SK-N-SH (cell line): ENCODE results near the gene PLEKHM1. TPM values are rescaled to one million over a fixed set of nuclear protein-coding genes. Genes with fewer than 3 reads are reported as not detected.

Source experiments
- CTCF ChIA-PET: fragments of 300-600, 350-600 bp; formaldehyde crosslinking; extraction: SDS; loops from one replicate; lab custom pipeline; 2021; lab: Yijun Ruan, JAX
- POLR2A ChIA-PET: fragments of 350-600 bp; sonication (Branson Sonifier 250); formaldehyde crosslinking; extraction: SDS; loops from one replicate; lab custom pipeline; 2020; ENCODE audit warnings: antibody characterized with exemption, inconsistent platforms; lab: Yijun Ruan, JAX
- DNase-seq: peaks from one replicate; pipeline ENCODE4 v3.0.0; 2012
- H2AFZ ChIP-seq: fragments of 200-600 bp; sonication (generic); 2 replicates; pipeline ENCODE4 v1.8.1; 2016; ENCODE audit warnings: antibody characterized with exemption, mild to moderate bottlenecking, low read depth
- H3F3A ChIP-seq: fragments of 200-600 bp; sonication (generic); replicated peaks from 2 replicates; pipeline ENCODE3; 2016; ENCODE audit warnings: antibody characterized with exemption, mild to moderate bottlenecking; ENCODE audit not compliant: insufficient read depth
- H3K27ac ChIP-seq, 2 experiments: fragments of 200-500 bp in 1 of 2; fragments of 200-600 bp in 1 of 2; sonication (Bioruptor generic) in 1 of 2; sonication (generic), shearing (Covaris generic) in 1 of 2; 2 replicates each; pipeline versions ENCODE4 v1.5.1 to v1.6.1; 2014 to 2016; ENCODE audit warnings: low read depth in 2 of 2, inconsistent platforms in 1 of 2, low read length in 1 of 2, mild to moderate bottlenecking in 1 of 2, mixed read lengths in 1 of 2
- H3K27me3 ChIP-seq: fragments of 200-600 bp; sonication (generic), shearing (Covaris generic); 2 replicates; pipeline ENCODE4 v1.6.1; 2016; ENCODE audit warnings: mixed run types; ENCODE audit not compliant: insufficient read depth
- H3K36me3 ChIP-seq, 2 experiments: fragments of 200-500 bp in 1 of 2; fragments of 200-600 bp in 1 of 2; sonication (Bioruptor generic) in 1 of 2; sonication (generic) in 1 of 2; replicated peaks in 1 of 2; 2 replicates each; pipeline versions ENCODE3 to v1.5.1; 2014 to 2016; ENCODE audit warnings: low read length in 1 of 2, mild to moderate bottlenecking in 1 of 2; ENCODE audit not compliant: insufficient read depth in 2 of 2, control insufficient read depth in 1 of 2
- H3K4me1 ChIP-seq, 2 experiments: fragments of 200-500 bp in 1 of 2; fragments of 200-600 bp in 1 of 2; sonication (Bioruptor generic) in 1 of 2; sonication (generic), shearing (Covaris generic) in 1 of 2; 2 replicates each; pipeline versions ENCODE4 v1.5.1 to v1.6.1; 2014 to 2016; ENCODE audit warnings: low read depth in 1 of 2, low read length in 1 of 2, mixed run types in 1 of 2; ENCODE audit not compliant: insufficient read depth in 2 of 2, control insufficient read depth in 1 of 2
- H3K4me2 ChIP-seq: fragments of 200-600 bp; sonication (generic), shearing (Covaris generic); 2 replicates; pipeline ENCODE4 v1.6.1; 2017; ENCODE audit warnings: mixed run types
- H3K4me3 ChIP-seq, 2 experiments: fragments of 200-500 bp in 1 of 2; fragments of 200-600 bp in 1 of 2; sonication (Bioruptor generic) in 1 of 2; sonication (generic), shearing (Covaris generic) in 1 of 2; 2 replicates each; pipeline versions ENCODE4 v1.5.1 to v1.8.1; 2014 to 2016; ENCODE audit warnings: low read depth in 2 of 2, inconsistent platforms in 1 of 2, low read length in 1 of 2, mild to moderate bottlenecking in 1 of 2, mixed read lengths in 1 of 2, moderate library complexity in 1 of 2
- H3K79me2 ChIP-seq: fragments of 200-600 bp; sonication (generic); 2 replicates; pipeline ENCODE4 v1.8.1; 2017; ENCODE audit warnings: mild to moderate bottlenecking; ENCODE audit not compliant: insufficient read depth
- H3K9ac ChIP-seq: fragments of 200-600 bp; sonication (generic); 2 replicates; pipeline ENCODE4 v1.6.1; 2017; ENCODE audit warnings: mixed run types
- H3K9me2 ChIP-seq: fragments of 200-600 bp; sonication (generic); 2 replicates; pipeline ENCODE4 v1.6.1; 2017; ENCODE audit warnings: mixed run types
- H3K9me3 ChIP-seq: fragments of 200-600 bp; sonication (generic); 2 replicates; pipeline ENCODE4 v1.6.1; 2017; ENCODE audit warnings: mixed run types, mild to moderate bottlenecking, moderate library complexity
- H4K20me1 ChIP-seq: fragments of 200-600 bp; sonication (generic); 2 replicates; pipeline ENCODE4 v1.6.1; 2017; ENCODE audit warnings: mild to moderate bottlenecking, mixed run types; ENCODE audit not compliant: insufficient read depth
- ELF1 ChIP-seq: IDR thresholded peaks from 2 replicates; pipeline ENCODE4 v1.4.0; 2012
- FOXJ3 ChIP-seq: sonication (generic); formaldehyde crosslinking; IDR thresholded peaks from 2 replicates; pipeline ENCODE4 v1.5.1; 2020; ENCODE audit warnings: mild to moderate bottlenecking, missing genetic modification reagents
- FOXM1 ChIP-seq: IDR thresholded peaks from 2 replicates; pipeline ENCODE4 v1.4.0; 2012; ENCODE audit warnings: low read depth, mild to moderate bottlenecking
- GATA2 ChIP-seq: sonication (generic); formaldehyde crosslinking; IDR thresholded peaks from 2 replicates; pipeline ENCODE4 v1.5.0; 2020; ENCODE audit warnings: mild to moderate bottlenecking, missing genetic modification reagents
- IRF3 ChIP-seq: fragments of 150-350 bp; IDR thresholded peaks from 2 replicates; pipeline ENCODE4 v1.6.1; 2016; ENCODE audit warnings: mild to moderate bottlenecking, low read depth, low read length
- JUND ChIP-seq: IDR thresholded peaks from 2 replicates; pipeline ENCODE4 v1.4.0; 2012
- MAX ChIP-seq: IDR thresholded peaks from 2 replicates; pipeline ENCODE4 v1.4.0; 2012; ENCODE audit warnings: low read depth
- NRF1 ChIP-seq: IDR thresholded peaks from 2 replicates; pipeline ENCODE4 v1.6.1; 2012; ENCODE audit warnings: low read depth, mild to moderate bottlenecking, low read length
- PBX3 ChIP-seq: IDR thresholded peaks from 2 replicates; pipeline ENCODE4; 2012
- RFX5 ChIP-seq: IDR thresholded peaks from 2 replicates; pipeline ENCODE4 v1.6.1; 2012; ENCODE audit warnings: mild to moderate bottlenecking, improper control_type of control experiment, low read length
- RXRA ChIP-seq: IDR thresholded peaks from 2 replicates; pipeline ENCODE4 v1.4.0; 2012; ENCODE audit warnings: low read depth, mild to moderate bottlenecking, borderline replicate concordance
- TAF1 ChIP-seq: IDR thresholded peaks from 2 replicates; pipeline ENCODE4 v1.6.1; 2012; ENCODE audit warnings: low read depth, mild to moderate bottlenecking, low read length, moderate library complexity, borderline replicate concordance
- TCF12 ChIP-seq: IDR thresholded peaks from 2 replicates; pipeline ENCODE4 v1.4.0; 2012
- TEAD4 ChIP-seq: IDR thresholded peaks from 2 replicates; pipeline ENCODE4 v1.4.0; 2012; ENCODE audit warnings: mild to moderate bottlenecking, borderline replicate concordance; ENCODE audit not compliant: insufficient read depth
- USF1 ChIP-seq: IDR thresholded peaks from 2 replicates; pipeline ENCODE4 v1.4.0; 2012; ENCODE audit warnings: low read depth, borderline replicate concordance
- USF2 ChIP-seq: fragments of 150-350 bp; IDR thresholded peaks from 2 replicates; pipeline ENCODE4 v1.6.1; 2017; ENCODE audit warnings: antibody characterized with exemption, low read length, low read depth, borderline replicate concordance
- YY1 ChIP-seq: IDR thresholded peaks from 2 replicates; pipeline ENCODE4 v1.4.0; 2012; ENCODE audit warnings: low read depth, mild to moderate bottlenecking
- ZBTB33 ChIP-seq: IDR thresholded peaks from 2 replicates; pipeline ENCODE4 v1.4.0; 2012; ENCODE audit warnings: low read depth, borderline replicate concordance
- WGBS: methylation state at CpG from one replicate; pipeline ENCODE4 v1.1.6; 2017; ENCODE audit warnings: low lambda C conversion rate; 5-methylcytosine and 5-hydroxymethylcytosine counted together
- polyA plus RNA-seq, 3 experiments: library from polyadenylated mRNA; depleted of rRNA; stranded (reverse); fragments of >200 nt; gene quantifications; 2 replicates each; pipeline ENCODE4 v1.2.3, GENCODE V29; 2012

Gene PLEKHM1
- polyA plus RNA-seq, 1 of the 3 experiments (the other 2 are of a cell fraction), result 12.3 TPM

- Histone ChIP-seq H3K9me2 (no peaks in the 10 kb centered on the region), H4K20me1 (no peaks in the 10 kb centered on the region), H2AFZ (no peak overlapping the region), H3K9me3 (no peaks in the 10 kb centered on the region), H3K27me3 (no peaks in the 10 kb centered on the region)
- DNase-seq, result no peak
- TF ChIP-seq ELF1 (no peak), RXRA (no peak), NRF1 (no peak), YY1 (no peak), PBX3 (no peak), TEAD4 (no peak), USF2 (no peak), TCF12 (no peak)
- TF ChIP-seq, all 33 proteins: peak for 0
- Histone ChIP-seq H3K4me1 (peaks cover 0 to 29% of the 10 kb centered on the region in 2 experiments; a peak in 1 of 4 replicates), H3K79me2 (no peaks in the 10 kb centered on the region), H3K4me3 (peak overlapping the region in 1 of 2 experiments; percentile 31; a peak in 1 of 4 replicates), H3F3A (no peaks in the 10 kb centered on the region), H3K36me3 (no peaks in the 10 kb centered on the region), H3K27ac (no peak overlapping the region), H3K4me2 (no peak overlapping the region), H3K9ac (no peak overlapping the region)
- ChIA-PET POLR2A (interaction anchor here (0.5 kb wide), 1 partner anchor 350 kb away, joined by 3 read pairs; no protein-coding TSS in a partner anchor), CTCF (interaction anchor here (1.4 to 3.1 kb wide), 4 partner anchors 11 to 22 kb away, joined by 4 to 15 read pairs (median 6); no protein-coding TSS in a partner anchor)
- 95% methylated on average over 7 of the region's 7 CpGs for WGBS
Measured at GRCh38 chr17:45406107-45406506, 84.4 kb downstream of the PLEKHM1 start.

GRCh38 chr17:45405250-45406086 lies 85.1 kb downstream of the PLEKHM1 start:
- POLR2A ChIA-PET, result no interaction called here
- peak; percentile 94 for DNase-seq
- CTCF ChIA-PET, result interaction anchor here (0.8 to 3.1 kb wide), 5 partner anchors 10 to 174 kb away, joined by 3 to 15 read pairs (median 4); no protein-coding TSS in a partner anchor
- Histone ChIP-seq H4K20me1 (no peaks in the 10 kb centered on the region), H3K9ac (no peak overlapping the region), H3K79me2 (no peaks in the 10 kb centered on the region), H3K27me3 (no peaks in the 10 kb centered on the region), H3F3A (no peaks in the 10 kb centered on the region), H3K9me2 (no peaks in the 10 kb centered on the region), H3K4me3 (peak overlapping the region in 1 of 2 experiments; percentile 31; a peak in 2 of 4 replicates), H3K4me2 (no peak overlapping the region), H3K27ac (no peak overlapping the region; a peak in 1 of 4 replicates), H2AFZ (0 out of 2 replicates have a peak overlapping the region, but pooled peaks have one; percentile 29), H3K4me1 (peaks cover 0 to 23% of the 10 kb centered on the region in 2 experiments; a peak in 1 of 4 replicates), H3K36me3 (no peaks in the 10 kb centered on the region), H3K9me3 (no peaks in the 10 kb centered on the region)
- WGBS, result 36% methylated on average over 24 of the region's 48 CpGs
- TF ChIP-seq FOXJ3 (CRISPR knock-in tag) (no peak), RFX5 (no peak), IRF3 (no peak), ZBTB33 (no peak), NRF1 (no peak), TCF12 (no peak), GATA2 (CRISPR knock-in tag) (no peak), FOXM1 (no peak), JUND (no peak), RXRA (no peak), USF1 (no peak), MAX (no peak), YY1 (no peak), TAF1 (no peak)
